Left ventricle myocardium inferior (tissue), 1 donor: ENCODE results near the gene ZDHHC5. TPM values are rescaled to one million over a fixed set of nuclear protein-coding genes. Genes with fewer than 3 reads are reported as not detected.
"Not testable (repeated sequence)": the region's sequence is repeated elsewhere in the genome, so short reads cannot be mapped to it uniquely, and the experiment has no call there.

Source experiments
- DNase-seq: peaks from one replicate; pipeline ENCODE4 v3.0.0-alpha.2; 2020
- H3K27ac ChIP-seq: fragments of 200-600 bp; replicated peaks from 2 replicates; pipeline ENCODE4 v1.8.0; 2021
- H3K27me3 ChIP-seq: fragments of 200-600 bp; 2 replicates; pipeline ENCODE4 v1.8.0; 2021; ENCODE audit warnings: low read depth
- H3K36me3 ChIP-seq: fragments of 200-600 bp; 2 replicates; pipeline ENCODE4 v1.8.0; 2021
- H3K4me1 ChIP-seq: fragments of 200-600 bp; 2 replicates; pipeline ENCODE4 v1.8.0; 2021
- H3K4me3 ChIP-seq: fragments of 200-600 bp; 2 replicates; pipeline ENCODE4 v1.8.0; 2021; ENCODE audit warnings: mild to moderate bottlenecking, moderate library complexity
- H3K9me3 ChIP-seq: fragments of 200-600 bp; replicated peaks from 2 replicates; pipeline ENCODE4 v1.8.0; 2021
- CTCF ChIP-seq: fragments of 200-600 bp; IDR thresholded peaks from 2 replicates; pipeline ENCODE4 v1.8.0; 2021; ENCODE audit warnings: antibody characterized with exemption, mild to moderate bottlenecking, borderline replicate concordance
- intact Hi-C: fragments of 100-400 bp; cut with micrococcal nuclease; formaldehyde crosslinking; loops from one replicate; pipeline ENCODE4 v1.11.0; 2022
- total RNA-seq: library from RNA; stranded (reverse); fragmentation: NEBNext Ultra II Directional; extraction: Animal tissue kit (Norgen Biotek cat#: 25700); gene quantifications from one replicate; pipeline ENCODE4 v1.2.1, GENCODE V29; 2021
- donor health status: DM: no; HTN: yes; CAD: no; lungs with severe emphysema.

The ZDHHC5 gene
- total RNA-seq, 1 donor from 2014 or later: 45.8 TPM

GRCh38 chr11:57700425-57700824 is 32.5 kb downstream of the ZDHHC5 start:
- Histone ChIP-seq H3K36me3 (peaks cover 94% of the 10 kb centered on the region), H3K27ac (no peak overlapping the region), H3K4me3 (no peak overlapping the region), H3K4me1 (no peaks in the 10 kb centered on the region), H3K27me3 (no peaks in the 10 kb centered on the region), H3K9me3 (no peaks in the 10 kb centered on the region)
- TF ChIP-seq CTCF: no peak
- DNase-seq: no peak
- intact Hi-C loops: no loop called here

- intact Hi-C loops: no loop called here
- Histone ChIP-seq H3K9me3 (no peaks in the 10 kb centered on the region), H3K4me3 (no peak overlapping the region), H3K36me3 (peaks cover 65% of the 10 kb centered on the region), H3K27ac (no peak overlapping the region), H3K4me1 (no peaks in the 10 kb centered on the region), H3K27me3 (no peaks in the 10 kb centered on the region)
- no peak for TF ChIP-seq CTCF
- no peak for DNase-seq
These were observed 35.4 kb downstream of the ZDHHC5 start for GRCh38 chr11:57703341-57703740.

- no peak overlapping the region for H3K27ac ChIP-seq
These were observed 37.0 kb downstream of the ZDHHC5 start for GRCh38 chr11:57704932-57705331.

GRCh38 chr11:57705432-57705831 is 37.5 kb downstream of the ZDHHC5 start:
- H3K27me3 ChIP-seq, H3K4me1 ChIP-seq, H3K9me3 ChIP-seq, H3K27ac ChIP-seq, intact Hi-C loops, DNase-seq, H3K4me3 ChIP-seq: not testable (repeated sequence)
- peaks cover 44% of the 10 kb centered on the region for H3K36me3 ChIP-seq

More at GRCh38 chr11:57704932-57705331, 37.0 kb downstream of the ZDHHC5 start:
- DNase-seq: no peak
- H3K4me1 ChIP-seq: peaks cover 4% of the 10 kb centered on the region
- no peaks in the 10 kb centered on the region for H3K9me3 ChIP-seq
- H3K4me3 ChIP-seq: no peak overlapping the region
- no peak for TF ChIP-seq CTCF
- intact Hi-C loops: no loop called here
- H3K27me3 ChIP-seq: no peaks in the 10 kb centered on the region
- H3K36me3 ChIP-seq: peaks cover 49% of the 10 kb centered on the region

- Histone ChIP-seq H3K27me3 (no peaks in the 10 kb centered on the region), H3K4me1 (peaks cover 50% of the 10 kb centered on the region), H3K27ac (no peak overlapping the region), H3K36me3 (peaks cover 3% of the 10 kb centered on the region), H3K4me3 (no peak overlapping the region), H3K9me3 (no peaks in the 10 kb centered on the region)
- intact Hi-C loops: no loop called here
- TF ChIP-seq CTCF: no peak
- no peak for DNase-seq
These were observed 42.0 kb downstream of the ZDHHC5 start for GRCh38 chr11:57709802-57710367.

- peak within 1 kb of the TSS; percentile 92 for H3K27ac ChIP-seq
- H3K27me3 ChIP-seq: no peaks in the 10 kb centered on the region
- intact Hi-C loops: no loop called here
- DNase-seq: peak; percentile 80
- H3K4me3 ChIP-seq: peak within 1 kb of the TSS; percentile 87
- no peaks in the 10 kb centered on the region for H3K9me3 ChIP-seq
- H3K36me3 ChIP-seq: no peaks in the 10 kb centered on the region
- peaks cover 56% of the 10 kb centered on the region for H3K4me1 ChIP-seq
- no peak for TF ChIP-seq CTCF
These were observed 43.7 kb downstream of the ZDHHC5 start, which contains the start of gene MED19 for GRCh38 chr11:57711414-57712255. MED19 (minus strand) TSS chr11:57712215; CDS start chr11:57712179, 36 bp downstream.
